Measurements from ENCODE around the gene B3GNT9. TPM values are rescaled to one million over a fixed set of nuclear protein-coding genes. Genes with fewer than 3 reads are reported as not detected.

The B3GNT9 gene
- total RNA-seq, 4 donors from 2014 or later: 4.1 to 13.1 (median 8.4) TPM

- WGBS, 2 donors: 64 to 66% methylated on average over 5 to 7 of the region's 7 CpGs
- Histone ChIP-seq H3K9me3 (no peaks in the 10 kb centered on the region), H3K4me3 (no peak overlapping the region), H3K27me3 (no peaks in the 10 kb centered on the region), H3K4me1 (peaks cover 14 to 63% (median 27%) of the 10 kb centered on the region in 3 donors), H3K27ac (no peak overlapping the region), H3K36me3 (peaks cover 0 to 26% (median 0%) of the 10 kb centered on the region in 3 donors)
- DNase-seq: no peak
- intact Hi-C loops (cut with DNase I): no loop called here
- TF ChIP-seq CTCF (IDR thresholded peaks at IDR 0.05) (no peak), POLR2A (IDR thresholded peaks at IDR 0.05) (no peak)
Measured at GRCh38 chr16:67115639-67116038, 35.2 kb downstream of the B3GNT9 start.

GRCh38 chr16:67114793-67115192, 36.0 kb downstream of the B3GNT9 start:
- Histone ChIP-seq H3K27ac (no peak overlapping the region), H3K4me1 (peaks cover 16 to 69% (median 31%) of the 10 kb centered on the region in 3 donors), H3K36me3 (peaks cover 0 to 17% (median 0%) of the 10 kb centered on the region in 3 donors), H3K27me3 (no peaks in the 10 kb centered on the region), H3K9me3 (no peaks in the 10 kb centered on the region), H3K4me3 (no peak overlapping the region)
- DNase-seq: no peak
- TF ChIP-seq CTCF (IDR thresholded peaks at IDR 0.05) (no peak), POLR2A (IDR thresholded peaks at IDR 0.05) (no peak)
- 70 to 83% methylated on average over 2 of the region's 2 CpGs for WGBS, 2 donors
- intact Hi-C loops (cut with DNase I): no loop called here

GRCh38 chr16:67112591-67113399, 38.0 kb downstream of the B3GNT9 start:
- intact Hi-C loops (cut with DNase I): no loop called here

GRCh38 chr16:67111951-67112444, 38.8 kb downstream of the B3GNT9 start:
- H3K9me3 ChIP-seq: no peaks in the 10 kb centered on the region
- 72 to 76% methylated on average over 3 to 4 of the region's 4 CpGs for WGBS, 2 donors
- TF ChIP-seq POLR2A (IDR thresholded peaks at IDR 0.05) (no peak), CTCF (IDR thresholded peaks at IDR 0.05) (no peak)
- intact Hi-C loops (cut with DNase I): no loop called here
- peaks cover 0 to 10% (median 0%) of the 10 kb centered on the region in 3 donors for H3K36me3 ChIP-seq
- H3K4me1 ChIP-seq: peaks cover 22 to 76% (median 36%) of the 10 kb centered on the region in 3 donors
- peak overlapping the region in 3 of 4 donors; percentile 4 to 69 (median 13) for H3K27ac ChIP-seq
- DNase-seq: no peak
- H3K27me3 ChIP-seq: no peaks in the 10 kb centered on the region
- no peak overlapping the region for H3K4me3 ChIP-seq

More at GRCh38 chr16:67112591-67113399, 38.0 kb downstream of the B3GNT9 start:
- 29 to 53% methylated on average over 4 of the region's 4 CpGs for WGBS, 2 donors
- no peaks in the 10 kb centered on the region for H3K9me3 ChIP-seq
- peak overlapping the region; percentile 4 to 69 (median 20) for H3K27ac ChIP-seq
- peak in 1 of 6 experiments; percentile 13 for TF ChIP-seq CTCF (IDR thresholded peaks at IDR 0.05)
- no peak for TF ChIP-seq POLR2A (IDR thresholded peaks at IDR 0.05)
- DNase-seq: no peak
- H3K4me3 ChIP-seq: no peak overlapping the region
- H3K36me3 ChIP-seq: peaks cover 0 to 10% (median 0%) of the 10 kb centered on the region in 3 donors
- H3K27me3 ChIP-seq: no peaks in the 10 kb centered on the region
- H3K4me1 ChIP-seq: peaks cover 22 to 76% (median 36%) of the 10 kb centered on the region in 3 donors
